GM20431 (cell line): Measurements from ENCODE around the gene SUN3.
"Not testable (repeated sequence)": the region's sequence is repeated elsewhere in the genome, so short reads cannot be mapped to it uniquely, and the experiment has no call there.

ENCODE experiments used
- in situ Hi-C: fragments of 300-500 bp; cut with MseI, MboI; formaldehyde crosslinking; loops from one replicate; pipeline ENCODE4 v1.15.0; 2020; ENCODE audit warnings: low sequenced_read_pairs; ENCODE audit not compliant: unreplicated experiment

The SUN3 gene

DNA sequence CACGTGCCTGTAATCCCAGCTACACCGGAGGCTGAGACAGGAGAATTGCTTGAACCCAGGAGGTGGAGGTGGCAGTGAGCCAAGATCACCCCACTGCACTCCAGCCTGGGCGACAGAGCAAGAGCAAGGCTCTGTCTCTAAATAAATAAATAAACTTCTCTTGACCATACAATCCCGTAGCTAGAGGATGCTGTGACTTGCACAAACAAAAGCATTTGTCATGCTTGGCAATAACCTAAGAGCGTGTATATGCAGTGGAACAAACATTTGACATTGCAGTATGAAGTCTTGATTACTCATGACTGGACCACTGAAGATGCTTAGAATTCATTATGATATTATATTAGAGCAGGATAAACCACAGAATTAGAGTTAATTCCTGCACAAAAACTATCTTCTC is 5.0 kb upstream of the SUN3 start:
- in situ Hi-C loops: no loop called here

DNA sequence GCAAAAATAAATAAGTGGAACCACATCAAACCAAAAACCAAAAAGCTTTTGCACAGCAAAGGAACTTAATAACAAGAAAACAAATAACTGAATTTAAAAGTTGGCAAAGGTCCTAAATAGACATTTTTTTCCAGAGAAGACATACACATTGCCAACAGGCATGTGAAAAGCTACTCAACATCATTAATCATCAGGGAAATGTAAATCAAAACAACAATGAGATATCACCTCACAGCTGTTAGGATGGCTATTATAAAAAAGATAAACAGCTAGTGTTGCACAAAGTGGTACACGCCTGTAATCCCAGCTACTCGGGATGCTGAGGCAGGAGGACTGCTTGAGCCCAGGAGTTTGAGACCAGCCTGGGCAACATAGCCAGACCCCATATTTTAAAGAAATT is 2.2 kb upstream of the SUN3 start:
- in situ Hi-C loops: no loop called here

DNA sequence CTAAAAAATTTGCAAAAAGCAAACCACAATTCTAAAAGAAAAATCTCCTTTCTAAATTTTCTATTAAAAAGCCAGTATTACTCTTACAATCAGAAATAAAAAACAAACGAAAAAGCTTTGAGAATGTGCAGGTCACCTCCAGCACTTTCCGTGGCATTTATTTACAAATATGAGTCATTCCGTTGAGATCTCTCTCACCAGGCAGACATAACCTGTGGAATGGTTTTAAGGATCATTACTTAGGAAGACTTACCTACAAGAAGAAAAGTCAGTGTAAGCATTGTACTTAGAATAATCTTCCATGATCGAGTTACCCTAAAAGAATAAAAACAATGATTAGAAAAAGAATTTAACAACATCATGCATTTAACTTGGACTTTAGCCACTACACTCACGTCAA is 3.3 kb downstream of the SUN3 start:
- in situ Hi-C loops: no loop called here

DNA sequence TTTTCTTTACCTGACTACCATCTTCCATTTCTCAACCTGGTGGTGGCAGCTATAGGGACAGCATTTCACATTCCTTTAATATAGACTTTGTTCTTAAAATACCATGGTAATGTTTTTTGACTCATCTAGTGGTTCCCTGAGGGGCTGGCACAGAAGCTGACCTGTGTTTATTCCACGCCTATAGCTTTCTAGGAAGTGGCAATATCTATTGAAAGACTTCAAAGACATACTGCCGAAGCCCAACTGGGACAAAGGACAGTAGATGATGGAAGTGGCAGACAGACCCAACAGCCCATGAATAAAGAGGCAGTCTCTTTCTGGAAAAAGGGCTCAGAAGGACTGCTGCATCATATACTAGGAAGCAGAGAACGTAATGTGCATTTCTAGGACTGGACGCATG is 11.2 kb downstream of the SUN3 start:
- in situ Hi-C loops: no loop called here

DNA sequence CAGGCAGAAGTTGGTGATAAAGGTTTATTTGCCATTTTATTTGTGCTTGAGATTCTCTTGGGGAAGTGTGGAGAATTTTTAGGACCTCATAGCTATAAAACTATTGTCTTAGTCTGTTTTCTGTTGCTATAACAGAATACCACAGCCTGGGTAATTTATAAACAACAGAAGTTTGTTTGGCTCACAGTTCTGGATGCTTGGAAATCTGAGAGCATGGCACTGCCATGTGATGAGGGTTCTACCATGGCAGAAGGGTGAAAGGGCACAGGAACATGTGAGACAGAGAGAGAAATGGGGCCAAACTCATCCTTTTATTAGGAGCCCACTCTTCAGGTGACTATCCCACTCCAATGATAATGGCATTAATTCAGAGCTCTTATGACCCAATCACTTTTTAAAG is 12.3 kb downstream of the SUN3 start:
- in situ Hi-C loops: no loop called here

GRCh38 chr7:48011951-48012350 is 17.0 kb downstream of the SUN3 start:
- in situ Hi-C loops: no loop called here

DNA sequence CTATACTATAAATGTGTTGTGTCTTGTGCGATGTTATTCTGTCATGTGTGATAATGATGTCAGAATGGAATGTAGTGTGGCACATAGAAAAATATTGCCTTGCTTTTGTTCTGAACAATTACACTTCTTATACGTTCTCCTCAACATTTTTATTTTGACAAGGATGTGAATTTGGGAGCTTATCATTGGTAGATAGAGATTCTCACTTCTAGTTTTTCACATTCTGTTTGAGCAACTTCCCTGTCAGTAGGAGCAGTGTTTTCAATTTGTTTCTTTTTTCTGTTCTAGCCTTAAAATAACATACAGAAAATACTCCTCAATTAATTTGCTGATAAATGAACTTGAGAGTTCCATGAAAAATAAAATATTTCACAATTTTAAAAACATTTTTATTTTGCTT is 17.6 kb downstream of the SUN3 start:
- in situ Hi-C loops: no loop called here

DNA sequence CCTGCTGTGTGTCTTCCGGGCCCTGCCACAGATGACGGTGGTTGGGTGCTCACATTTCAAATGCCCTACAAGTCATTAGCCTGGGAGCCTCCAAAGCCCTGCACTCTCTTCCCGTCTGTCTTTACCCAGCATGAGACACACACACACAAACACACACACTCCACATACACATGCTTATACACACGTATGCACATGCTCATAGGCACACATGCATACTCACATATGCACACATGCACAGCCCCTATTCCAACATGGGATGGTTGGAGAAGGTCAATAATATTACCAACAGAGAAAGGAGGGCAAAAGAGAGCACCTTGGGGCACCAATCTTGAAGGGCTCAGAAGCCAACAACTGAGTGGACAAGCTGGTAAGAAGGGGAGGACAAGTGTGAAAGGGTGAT is 19.0 kb downstream of the SUN3 start:
- in situ Hi-C loops: no loop called here

DNA sequence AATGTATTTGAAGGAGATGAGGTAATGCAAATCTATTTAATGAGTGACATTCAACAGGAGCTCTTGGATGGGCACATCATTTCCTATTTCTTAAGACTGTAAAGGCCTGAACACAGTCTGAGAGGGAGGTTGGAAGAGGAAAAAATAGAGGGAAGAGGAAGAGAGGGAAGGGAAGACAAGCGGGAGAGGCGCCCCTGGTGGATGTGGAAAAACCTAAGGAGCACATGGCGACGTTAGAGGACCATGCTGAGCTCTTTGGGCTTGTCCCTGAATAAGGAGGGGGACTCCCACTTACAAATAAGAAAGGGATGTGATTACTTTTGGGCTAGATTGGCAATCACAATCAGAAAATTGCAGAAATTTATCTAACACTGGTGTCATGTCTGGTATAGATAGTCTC is 19.6 kb downstream of the SUN3 start:
- in situ Hi-C loops: no loop called here

DNA sequence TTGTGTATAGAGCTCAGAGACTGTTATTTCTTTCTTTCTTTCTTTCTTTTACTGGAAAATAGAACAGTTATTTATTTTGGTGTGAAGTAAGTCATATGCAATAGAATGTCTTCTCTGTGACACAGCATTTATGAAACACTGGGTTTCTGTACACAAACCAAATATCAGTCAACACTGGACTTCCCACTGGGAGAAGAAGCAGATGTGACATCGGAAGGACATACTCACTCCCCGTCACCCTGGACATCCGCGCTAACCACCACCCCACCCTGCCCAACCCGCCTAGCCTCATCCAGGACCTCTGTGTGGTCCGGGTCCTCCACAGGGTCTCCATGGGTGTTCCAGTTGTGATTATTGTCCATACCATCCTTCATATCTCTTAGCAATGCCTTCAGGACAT is 22.0 kb downstream of the SUN3 start:
- in situ Hi-C loops: no loop called here

- in situ Hi-C loops: no loop called here
Measured at GRCh38 chr7:48004638-48005037, 24.3 kb downstream of the SUN3 start.

DNA sequence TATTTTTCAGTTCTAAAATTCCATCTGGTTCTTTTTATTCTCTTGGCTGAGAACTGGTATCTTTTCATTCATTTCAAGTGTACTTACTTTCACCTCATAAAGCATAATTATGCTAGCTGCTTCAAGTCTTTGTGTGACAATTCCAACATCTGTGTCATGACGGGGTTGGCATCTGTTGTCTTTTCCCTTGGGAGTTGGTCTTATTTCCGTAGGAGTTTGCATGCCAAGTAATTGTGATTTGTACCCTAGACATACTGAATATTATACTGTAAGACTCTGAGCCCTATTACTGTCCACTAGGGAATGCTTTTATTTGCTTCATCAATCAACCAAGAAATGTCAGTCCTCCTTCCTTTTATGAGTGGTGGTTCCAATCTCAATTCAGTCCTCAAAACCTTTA is 24.9 kb downstream of the SUN3 start:
- in situ Hi-C loops: no loop called here

DNA sequence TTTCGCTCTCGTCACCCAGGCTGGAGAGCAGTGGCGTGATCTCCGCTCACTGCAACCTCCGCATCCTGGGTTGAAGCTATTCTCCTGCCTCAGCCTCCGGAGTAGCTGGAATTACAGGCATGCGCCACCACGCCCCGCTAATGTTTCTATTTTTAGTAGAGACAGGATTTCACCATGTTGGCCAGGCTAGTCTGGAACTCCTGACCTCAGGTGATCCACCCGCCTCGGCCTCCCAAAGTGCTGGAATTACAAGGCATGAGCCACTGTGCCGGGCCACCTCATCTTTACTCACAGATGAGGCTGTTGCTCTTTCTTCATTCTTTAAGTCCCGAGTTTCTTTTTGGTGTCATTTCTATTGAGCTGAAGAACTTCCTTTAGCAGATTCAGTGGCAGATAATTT is 28.7 kb downstream of the SUN3 start:
- in situ Hi-C loops: not testable (repeated sequence)

DNA sequence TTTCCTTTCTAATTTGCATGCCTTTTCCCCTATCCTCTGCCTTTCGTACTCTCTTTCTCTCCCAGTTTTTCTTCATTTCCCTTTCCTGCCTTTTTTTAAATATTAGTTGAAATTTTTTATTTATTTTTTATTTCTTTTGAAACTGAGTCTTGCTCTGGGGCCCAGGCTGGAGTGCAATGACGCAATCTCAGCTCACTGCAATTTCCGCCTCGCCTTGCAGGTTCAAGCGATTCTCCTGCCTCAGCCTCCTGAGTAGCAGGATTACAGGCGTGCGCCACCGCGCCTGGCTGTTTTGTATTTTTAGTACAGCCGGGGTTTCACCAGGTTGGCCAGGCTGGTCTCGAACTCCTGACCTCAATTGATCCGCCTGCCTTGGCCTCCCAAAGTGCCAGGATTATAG is 29.5 kb downstream of the SUN3 start:
- in situ Hi-C loops: no loop called here

DNA sequence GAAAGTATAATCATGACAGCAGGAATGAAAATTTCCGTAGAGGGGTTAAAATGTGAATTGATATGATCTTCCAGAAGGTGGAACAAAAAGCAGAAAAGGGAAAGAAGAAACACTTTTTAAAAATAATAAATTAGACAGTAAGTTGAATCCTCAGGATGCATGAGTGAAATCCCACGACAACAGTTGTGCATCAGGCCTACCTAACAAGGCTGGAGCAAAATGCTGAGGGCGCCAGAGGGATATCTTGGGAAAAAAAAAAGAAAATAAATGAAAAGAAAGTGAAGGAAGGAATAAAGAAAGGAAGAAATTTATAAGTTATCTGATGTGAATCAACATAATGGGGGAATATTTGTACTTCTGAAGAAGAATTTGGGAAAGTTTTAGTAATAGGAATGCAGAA is 36.5 kb downstream of the SUN3 start:
- in situ Hi-C loops: loop anchor here (5.0 kb wide), 1 partner anchor 115 kb away; no protein-coding TSS in a partner anchor

DNA sequence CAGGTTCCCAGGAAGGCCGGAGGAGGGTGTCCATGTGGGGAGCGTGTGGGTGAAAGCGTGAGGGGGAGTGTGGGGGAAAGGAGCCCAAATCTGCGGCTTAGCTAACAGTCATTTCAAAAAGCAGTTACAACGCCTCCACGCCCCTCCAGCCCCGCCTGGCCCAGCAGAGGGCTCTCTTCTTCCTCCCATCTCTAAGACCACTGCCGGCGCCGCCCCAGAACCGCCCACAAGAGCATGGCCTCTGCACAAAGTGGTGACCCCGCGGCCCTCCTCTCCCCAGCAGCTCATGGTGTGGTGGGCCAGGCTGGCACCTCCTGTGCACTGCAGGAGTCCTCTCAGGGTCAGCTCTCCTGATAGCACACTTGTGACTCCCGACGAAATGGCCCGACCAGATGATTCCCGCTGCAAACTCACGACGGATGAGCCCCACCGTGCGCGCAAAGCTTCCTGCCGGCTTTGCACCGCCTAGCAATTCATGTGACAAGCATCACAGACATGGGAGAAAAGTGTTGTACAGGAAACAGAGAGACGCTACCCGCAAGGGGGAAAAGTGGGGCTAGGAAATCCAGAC is 37.1 kb downstream of the SUN3 start:
- in situ Hi-C loops: loop anchor here (5.0 kb wide), 1 partner anchor 115 kb away; no protein-coding TSS in a partner anchor

- in situ Hi-C loops: loop anchor here (5.0 kb wide), 1 partner anchor 116 kb away; no protein-coding TSS in a partner anchor
Measured at GRCh38 chr7:47991270-47991669, 37.6 kb downstream of the SUN3 start.

GRCh38 chr7:47990592-47990991 is 38.3 kb downstream of the SUN3 start:
- in situ Hi-C loops: loop anchor here (5.0 kb wide), 1 partner anchor 117 kb away; no protein-coding TSS in a partner anchor

DNA sequence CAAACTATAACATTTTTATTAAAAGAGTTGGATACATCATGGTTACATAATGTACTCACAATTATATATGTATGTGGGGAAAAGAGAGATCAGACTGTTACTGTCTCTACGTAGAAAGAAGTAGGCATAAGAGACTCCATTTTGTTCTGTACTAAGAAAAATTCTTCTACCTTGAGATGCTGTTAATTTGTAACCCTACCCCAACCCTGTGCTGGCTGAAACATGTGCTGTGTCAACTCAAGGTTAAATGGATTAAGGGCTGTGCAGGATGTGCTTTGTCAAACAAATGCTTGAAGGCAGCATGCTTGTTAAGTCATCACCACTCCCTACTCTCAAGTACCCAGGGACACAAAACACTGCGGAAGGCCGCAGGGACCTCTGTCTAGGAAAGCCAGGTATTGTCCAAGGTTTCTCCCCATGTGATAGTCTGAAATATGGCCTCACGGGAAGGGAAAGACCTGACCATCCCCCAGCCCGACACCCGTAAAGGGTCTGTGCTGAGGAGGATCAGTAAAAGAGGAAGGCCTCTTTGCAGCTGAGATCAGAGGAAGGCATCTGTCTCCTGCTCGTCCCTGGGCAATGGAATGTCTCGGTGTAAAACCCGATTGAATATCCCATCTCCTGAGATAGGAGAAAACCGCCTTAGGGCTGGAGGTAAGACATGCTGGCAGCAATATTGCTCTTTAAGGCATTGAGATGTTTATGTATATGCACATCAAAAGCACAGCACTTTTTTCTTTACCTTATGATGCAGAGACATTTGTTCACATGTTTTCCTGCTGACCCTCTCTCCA is 39.1 kb downstream of the SUN3 start:
- in situ Hi-C loops: loop anchor here (5.0 kb wide), 1 partner anchor 117 kb away; no protein-coding TSS in a partner anchor

DNA sequence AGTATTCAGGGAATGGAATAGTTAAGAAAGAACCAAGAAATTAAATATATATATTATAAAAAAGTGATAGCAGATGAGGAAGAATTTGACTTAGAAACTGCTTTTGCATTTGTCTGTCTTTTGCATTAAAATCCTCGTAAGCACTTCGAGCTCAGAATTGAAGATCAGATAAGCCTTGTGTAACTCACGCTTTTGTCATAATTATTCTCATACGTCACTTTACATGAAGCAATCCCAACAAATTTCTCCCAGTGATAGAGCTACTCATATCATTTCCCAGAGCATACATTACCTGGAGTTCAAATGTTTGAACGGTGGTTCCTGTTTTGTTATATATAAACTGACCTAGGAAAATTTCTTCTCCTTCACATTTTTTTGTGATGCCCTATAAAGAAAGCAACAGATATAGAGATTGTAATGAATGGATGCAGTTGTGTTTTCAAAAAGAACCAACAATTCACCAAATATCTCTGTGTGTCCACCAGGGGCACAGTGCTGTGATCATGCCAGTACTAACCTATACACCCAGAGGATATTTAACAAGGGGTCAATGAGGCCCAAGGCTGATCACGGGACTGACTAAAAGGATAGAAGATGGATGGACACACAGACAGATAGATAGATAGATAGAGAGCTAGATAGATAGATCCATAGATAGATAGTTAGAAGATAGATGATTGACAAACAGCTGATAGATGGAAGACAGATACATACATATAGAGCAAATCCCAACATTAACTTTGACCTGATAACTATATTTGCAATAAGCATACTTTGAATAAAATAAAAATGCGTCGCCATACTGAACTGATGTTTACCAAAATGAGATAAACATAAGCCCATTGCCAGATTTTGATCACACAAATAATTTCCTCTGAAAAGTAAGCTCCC is 40.2 kb downstream of the SUN3 start:
- in situ Hi-C loops: no loop called here

- in situ Hi-C loops: no loop called here
Measured at GRCh38 chr7:47982610-47983009, 46.3 kb downstream of the SUN3 start.
